HepG2 (cell line): ENCODE data around the gene TACO1. TPM values are rescaled to one million over a fixed set of nuclear protein-coding genes. Genes with fewer than 3 reads are reported as not detected.

Source experiments
- ATF7-NPFF ChIP-seq: sonication (generic); formaldehyde crosslinking; IDR thresholded peaks from 2 replicates; pipeline ENCODE4 v1.8.1; 2023; ENCODE audit warnings: mild to moderate bottlenecking, low read depth, missing genetic modification reagents, moderate library complexity
- ELF4 ChIP-seq: sonication (generic); formaldehyde crosslinking; IDR thresholded peaks from 2 replicates; pipeline ENCODE4 v1.5.0; 2020; ENCODE audit warnings: missing genetic modification reagents, mild to moderate bottlenecking, moderate library complexity, borderline replicate concordance
- HES4 ChIP-seq: sonication (generic); formaldehyde crosslinking; IDR thresholded peaks from 2 replicates; pipeline ENCODE4 v1.9.0; 2021; ENCODE audit warnings: mild to moderate bottlenecking, missing genetic modification reagents, borderline replicate concordance
- HIC2 ChIP-seq: sonication (generic); formaldehyde crosslinking; IDR thresholded peaks from 2 replicates; pipeline ENCODE4 v1.9.0; 2022; ENCODE audit warnings: low read depth, missing genetic modification reagents
- HNRNPLL ChIP-seq: fragments of 200-400 bp; formaldehyde crosslinking; IDR thresholded peaks from 2 replicates; pipeline ENCODE4 v1.6.1; 2017; ENCODE audit warnings: mild to moderate bottlenecking, low read depth, low read length; ENCODE audit not compliant: poor library complexity, severe bottlenecking
- KDM5A ChIP-seq: fragments of 200-600 bp; sonication (generic); IDR thresholded peaks from 2 replicates; pipeline ENCODE4 v1.7.0; 2018; ENCODE audit warnings: antibody characterized with exemption, mild to moderate bottlenecking, low read length, borderline replicate concordance
- KLF16 ChIP-seq, 2 experiments: sonication (generic) in 1 of 2; formaldehyde crosslinking in 1 of 2; IDR thresholded peaks; 2 replicates each; pipeline versions ENCODE4 v1.6.1 to v1.8.0; 2016 to 2023; ENCODE audit warnings: missing genetic modification reagents in 2 of 2, missing compliant biosample characterization in 1 of 2
- NFE2L2 ChIP-seq: fragments of 150-350 bp; IDR thresholded peaks from 2 replicates; pipeline ENCODE4 v1.6.1; 2014; ENCODE audit warnings: low read length
- NONO ChIP-seq, 2 experiments: fragments of 450-650 bp in 1 of 2; sonication (generic) in 1 of 2; formaldehyde crosslinking in 1 of 2; IDR thresholded peaks in 1 of 2; conservative IDR thresholded peaks in 1 of 2; 2 replicates each; pipeline versions ENCODE4 v1.6.1 to v1.8.0; 2017 to 2022; ENCODE audit warnings: mild to moderate bottlenecking in 1 of 2, missing genetic modification reagents in 1 of 2, moderate library complexity in 1 of 2
- NR0B2 ChIP-seq: sonication (generic); formaldehyde crosslinking; IDR thresholded peaks from 2 replicates; pipeline ENCODE4 v1.4.0; 2020; ENCODE audit warnings: mild to moderate bottlenecking, missing genetic modification reagents
- PHF8 ChIP-seq: sonication (generic); formaldehyde crosslinking; IDR thresholded peaks from 2 replicates; pipeline ENCODE4 v1.5.0; 2020; ENCODE audit warnings: missing genetic modification reagents
- RAD21 ChIP-seq: fragments of 450-650 bp; formaldehyde crosslinking; IDR thresholded peaks from 2 replicates; pipeline ENCODE4 v1.5.0; 2020; ENCODE audit warnings: mild to moderate bottlenecking
- SALL1 ChIP-seq: sonication (generic); formaldehyde crosslinking; IDR thresholded peaks from 2 replicates; pipeline ENCODE4 v1.8.0; 2022; ENCODE audit warnings: mild to moderate bottlenecking, missing genetic modification reagents
- SKIL ChIP-seq: sonication (generic); formaldehyde crosslinking; IDR thresholded peaks from 2 replicates; pipeline ENCODE4 v1.8.0; 2022; ENCODE audit warnings: missing genetic modification reagents, mild to moderate bottlenecking, moderate library complexity, borderline replicate concordance
- TOPORS ChIP-seq: sonication (generic); formaldehyde crosslinking; IDR thresholded peaks from 2 replicates; pipeline ENCODE4 v1.8.0; 2023; ENCODE audit warnings: mild to moderate bottlenecking, missing genetic modification reagents
- ZFP82 ChIP-seq: sonication (generic); formaldehyde crosslinking; IDR thresholded peaks from 2 replicates; pipeline ENCODE4 v1.5.1; 2020; ENCODE audit warnings: mild to moderate bottlenecking, missing genetic modification reagents, borderline replicate concordance
- ZNF431 ChIP-seq: sonication (generic); formaldehyde crosslinking; IDR thresholded peaks from 2 replicates; pipeline ENCODE4 v1.9.0; 2022; ENCODE audit warnings: missing genetic modification reagents, low read depth, mild to moderate bottlenecking, borderline replicate concordance
- ZNF501 ChIP-seq: sonication (generic); formaldehyde crosslinking; IDR thresholded peaks from 2 replicates; pipeline ENCODE4 v1.5.1; 2020; ENCODE audit warnings: mild to moderate bottlenecking, moderate library complexity, missing genetic modification reagents
- ZNF580 ChIP-seq: IDR thresholded peaks from 2 replicates; pipeline ENCODE4 v1.6.1; 2016; ENCODE audit warnings: low read depth, borderline replicate concordance
- ZNF616 ChIP-seq: sonication (generic); formaldehyde crosslinking; IDR thresholded peaks from 2 replicates; pipeline ENCODE4 v1.5.0; 2020; ENCODE audit warnings: low read depth, mild to moderate bottlenecking, missing genetic modification reagents
- ZSCAN12 ChIP-seq: sonication (generic); formaldehyde crosslinking; IDR thresholded peaks from 2 replicates; pipeline ENCODE4 v1.9.0; 2021; ENCODE audit warnings: mild to moderate bottlenecking, missing genetic modification reagents
- polyA plus RNA-seq, 8 experiments: library from polyadenylated mRNA; depleted of rRNA in 3 of 8; stranded (reverse) in 7 of 8; unstranded in 1 of 8; fragments of >200 nt; fragmentation: Illumina TruSeq in 4 of 8; extraction: Trizol in 4 of 8; gene quantifications; 2 replicates each; pipeline versions ENCODE4 v1.2.1 to v1.2.3, GENCODE V29; 2011 to 2016; ENCODE audit warnings: low read depth in 4 of 8, missing spikeins in 1 of 8, mixed read lengths in 1 of 8; ENCODE audit not compliant: insufficient read depth in 1 of 8
- total RNA-seq, 5 experiments: library from RNA; depleted of rRNA; stranded (reverse); fragments of >200 nt; fragmentation: Illumina TruSeq; extraction: Trizol; gene quantifications; 2 replicates each; pipeline ENCODE4 v1.2.3, GENCODE V29; 2016; ENCODE audit warnings: low read depth in 1 of 5

Gene TACO1
- total and polyA plus RNA-seq, 2 of the 13 experiments (the other 11 are each of a cell fraction or from before 2014, with no cell fraction given): 34.7 to 53.6 TPM

- TF ChIP-seq ZFP82 (0 out of 2 replicates have a peak, but pooled peaks have one; percentile 1), ZNF580 (CRISPR knock-in tag) (0 out of 2 replicates have a peak, but pooled peaks have one; percentile 27), SALL1 (CRISPR knock-in tag) (peak; percentile 38; the same call in 1 of the 2 replicates), KDM5A (peak; percentile 11; the same call in 1 of the 2 replicates), NR0B2 (CRISPR knock-in tag) (no peak), PHF8 (CRISPR knock-in tag) (peak; percentile 75), ZNF616 (CRISPR knock-in tag) (no peak; the same call in 1 of the 2 replicates), KLF16 (CRISPR knock-in tag; IDR thresholded peaks at IDR 0.05) (peak in 1 of 2 experiments; percentile 19; a peak in 1 of 4 replicates), RAD21 (CRISPR knock-in tag) (peak; percentile 52; the same call in 1 of the 2 replicates), HES4 (peak; percentile 60; the same call in 1 of the 2 replicates), ZSCAN12 (CRISPR knock-in tag) (peak; percentile 76; the same call in 1 of the 2 replicates), HIC2 (no peak), HNRNPLL (peak; percentile 68), ZNF501 (peak; percentile 37; the same call in 1 of the 2 replicates), ELF4 (CRISPR knock-in tag) (no peak), TOPORS (CRISPR knock-in tag) (no peak), NONO (IDR thresholded peaks at IDR 0.05) (no peak), NONO (CRISPR knock-in tag; conservative IDR thresholded peaks at IDR 0.05) (no peak), SKIL (CRISPR knock-in tag) (no peak), NFE2L2 (no peak), ZNF431 (CRISPR knock-in tag) (0 out of 2 replicates have a peak, but pooled peaks have one; percentile 31), ATF7-NPFF (no peak; the same call in 1 of the 2 replicates)
Observed at GRCh38 chr17:63622574-63623390, 22.1 kb downstream of the TACO1 start (continued).
